IMR-90 (cell line): ENCODE measurements around the gene KCNH2.

ENCODE experiments used
- BHLHE40 ChIP-seq: fragments of 150-350 bp; IDR thresholded peaks from 2 replicates; pipeline ENCODE4 v1.6.1; 2016; ENCODE audit warnings: mild to moderate bottlenecking, low read depth, low read length
- CEBPB ChIP-seq: IDR thresholded peaks from 2 replicates; pipeline ENCODE4 v1.6.1; 2012; ENCODE audit warnings: low read depth, low read length, improper control_type of control experiment
- CHD1 ChIP-seq: IDR thresholded peaks from 2 replicates; pipeline ENCODE4 v1.6.1; 2012; ENCODE audit warnings: low read depth, low read length, improper control_type of control experiment
- FOS ChIP-seq: fragments of 150-350 bp; IDR thresholded peaks from 2 replicates; pipeline ENCODE4 v1.6.1; 2016; ENCODE audit warnings: low read depth, low read length
- MAFK ChIP-seq: IDR thresholded peaks from 2 replicates; pipeline ENCODE4 v1.6.1; 2012; ENCODE audit warnings: low read depth, low read length, improper control_type of control experiment
- POLR2A ChIP-seq: IDR thresholded peaks from 2 replicates; pipeline ENCODE4 v1.6.1; 2012; ENCODE audit warnings: mild to moderate bottlenecking, low read depth, low read length
- RAD21 ChIP-seq: IDR thresholded peaks from 2 replicates; pipeline ENCODE4 v1.6.1; 2012; ENCODE audit warnings: low read length, improper control_type of control experiment
- RCOR1 ChIP-seq: IDR thresholded peaks from 2 replicates; pipeline ENCODE4 v1.6.1; 2012; ENCODE audit warnings: mild to moderate bottlenecking, low read length, improper control_type of control experiment; ENCODE audit not compliant: insufficient replicate concordance
- SMC3 ChIP-seq: fragments of 150-350 bp; IDR thresholded peaks from 2 replicates; pipeline ENCODE4 v1.6.1; 2016; ENCODE audit warnings: low read depth, mild to moderate bottlenecking, antibody characterized with exemption, low read length, moderate library complexity
- TF ChIP-seq, protein P1 (sequence below): fragments of 150-350 bp; IDR thresholded peaks from 2 replicates; pipeline ENCODE4 v1.6.1; 2017; ENCODE audit warnings: mild to moderate bottlenecking, antibody characterized with exemption, low read length, low read depth
- TF ChIP-seq, protein P2 (sequence below): conservative IDR thresholded peaks from 2 replicates; pipeline ENCODE4 v1.5.1; 2012; ENCODE audit warnings: mild to moderate bottlenecking, low read depth, low read length, improper control_type of control experiment

DNA sequence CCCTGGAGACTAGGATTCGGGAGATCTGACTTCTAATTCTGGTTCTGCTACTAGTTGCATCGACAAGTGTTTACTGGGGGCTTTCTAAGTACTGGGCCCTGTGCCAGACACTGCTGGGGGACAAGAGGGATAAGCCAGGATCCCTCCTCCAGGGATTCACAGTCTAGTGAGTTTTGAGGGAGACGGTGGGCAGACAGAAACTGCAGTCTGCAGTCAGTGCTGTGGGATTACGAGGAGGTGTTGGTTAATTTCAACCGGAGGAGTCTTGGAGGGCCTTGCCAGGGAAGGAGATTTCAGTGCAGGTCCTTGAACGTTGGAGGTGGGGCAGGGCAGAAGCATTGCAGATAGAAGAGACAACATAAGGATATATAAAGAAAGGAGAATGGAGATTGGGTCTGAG, 3.5 kb upstream of the KCNH2 start:
- TF ChIP-seq, protein P1, sequence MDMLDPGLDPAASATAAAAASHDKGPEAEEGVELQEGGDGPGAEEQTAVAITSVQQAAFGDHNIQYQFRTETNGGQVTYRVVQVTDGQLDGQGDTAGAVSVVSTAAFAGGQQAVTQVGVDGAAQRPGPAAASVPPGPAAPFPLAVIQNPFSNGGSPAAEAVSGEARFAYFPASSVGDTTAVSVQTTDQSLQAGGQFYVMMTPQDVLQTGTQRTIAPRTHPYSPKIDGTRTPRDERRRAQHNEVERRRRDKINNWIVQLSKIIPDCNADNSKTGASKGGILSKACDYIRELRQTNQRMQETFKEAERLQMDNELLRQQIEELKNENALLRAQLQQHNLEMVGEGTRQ, result no peak
- no peak for TF ChIP-seq BHLHE40
- TF ChIP-seq, protein P2, sequence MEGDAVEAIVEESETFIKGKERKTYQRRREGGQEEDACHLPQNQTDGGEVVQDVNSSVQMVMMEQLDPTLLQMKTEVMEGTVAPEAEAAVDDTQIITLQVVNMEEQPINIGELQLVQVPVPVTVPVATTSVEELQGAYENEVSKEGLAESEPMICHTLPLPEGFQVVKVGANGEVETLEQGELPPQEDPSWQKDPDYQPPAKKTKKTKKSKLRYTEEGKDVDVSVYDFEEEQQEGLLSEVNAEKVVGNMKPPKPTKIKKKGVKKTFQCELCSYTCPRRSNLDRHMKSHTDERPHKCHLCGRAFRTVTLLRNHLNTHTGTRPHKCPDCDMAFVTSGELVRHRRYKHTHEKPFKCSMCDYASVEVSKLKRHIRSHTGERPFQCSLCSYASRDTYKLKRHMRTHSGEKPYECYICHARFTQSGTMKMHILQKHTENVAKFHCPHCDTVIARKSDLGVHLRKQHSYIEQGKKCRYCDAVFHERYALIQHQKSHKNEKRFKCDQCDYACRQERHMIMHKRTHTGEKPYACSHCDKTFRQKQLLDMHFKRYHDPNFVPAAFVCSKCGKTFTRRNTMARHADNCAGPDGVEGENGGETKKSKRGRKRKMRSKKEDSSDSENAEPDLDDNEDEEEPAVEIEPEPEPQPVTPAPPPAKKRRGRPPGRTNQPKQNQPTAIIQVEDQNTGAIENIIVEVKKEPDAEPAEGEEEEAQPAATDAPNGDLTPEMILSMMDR, result no peak
- TF ChIP-seq CEBPB, result no peak
- no peak for TF ChIP-seq SMC3
- no peak for TF ChIP-seq RAD21
- no peak for TF ChIP-seq CHD1
- no peak for TF ChIP-seq POLR2A
- TF ChIP-seq FOS, result no peak
- no peak for TF ChIP-seq RCOR1
- no peak for TF ChIP-seq MAFK
